ENCODE data around the gene OGT. TPM values are rescaled to one million over a fixed set of nuclear protein-coding genes. Genes with fewer than 3 reads are reported as not detected.
A peak's percentile ranks its signal among the peaks of the same experiment; 100 is the strongest.

The OGT gene
- total RNA-seq, 4 donors from 2014 or later = 117 to 243 (median 144) TPM

DNA sequence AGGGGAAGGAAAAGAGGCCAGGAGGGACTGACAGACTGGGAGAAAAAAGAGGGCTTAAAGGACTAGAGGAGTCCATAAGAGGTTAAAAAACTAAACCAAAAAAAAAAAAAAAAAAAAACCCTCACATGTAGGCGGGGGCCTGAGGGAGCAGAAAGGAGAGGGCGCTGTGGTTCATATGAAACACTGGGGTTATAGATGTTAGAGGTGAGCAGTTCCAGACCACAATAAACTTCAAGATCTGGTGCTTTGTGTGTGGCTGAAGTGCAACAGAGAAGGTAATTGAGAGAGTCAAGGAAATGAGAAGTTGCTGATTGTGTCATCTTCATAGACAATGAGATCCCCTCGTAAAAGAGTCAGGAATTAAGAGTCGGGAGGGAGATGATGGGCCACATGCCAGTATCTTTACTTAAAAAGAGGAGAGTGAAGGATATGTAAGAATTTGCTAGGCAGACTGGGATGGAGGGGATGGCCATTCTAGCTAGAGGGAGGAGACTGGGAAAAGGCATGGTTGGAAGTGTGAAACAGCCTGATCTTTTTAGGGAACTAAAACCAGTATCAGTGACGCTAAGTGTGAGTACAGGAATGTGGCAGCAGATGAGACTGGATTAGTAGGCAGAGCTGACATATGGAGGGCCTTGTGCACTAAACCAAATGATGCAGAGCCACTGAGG lies 18.4 kb upstream of the OGT start:
- TF ChIP-seq, protein P1, sequence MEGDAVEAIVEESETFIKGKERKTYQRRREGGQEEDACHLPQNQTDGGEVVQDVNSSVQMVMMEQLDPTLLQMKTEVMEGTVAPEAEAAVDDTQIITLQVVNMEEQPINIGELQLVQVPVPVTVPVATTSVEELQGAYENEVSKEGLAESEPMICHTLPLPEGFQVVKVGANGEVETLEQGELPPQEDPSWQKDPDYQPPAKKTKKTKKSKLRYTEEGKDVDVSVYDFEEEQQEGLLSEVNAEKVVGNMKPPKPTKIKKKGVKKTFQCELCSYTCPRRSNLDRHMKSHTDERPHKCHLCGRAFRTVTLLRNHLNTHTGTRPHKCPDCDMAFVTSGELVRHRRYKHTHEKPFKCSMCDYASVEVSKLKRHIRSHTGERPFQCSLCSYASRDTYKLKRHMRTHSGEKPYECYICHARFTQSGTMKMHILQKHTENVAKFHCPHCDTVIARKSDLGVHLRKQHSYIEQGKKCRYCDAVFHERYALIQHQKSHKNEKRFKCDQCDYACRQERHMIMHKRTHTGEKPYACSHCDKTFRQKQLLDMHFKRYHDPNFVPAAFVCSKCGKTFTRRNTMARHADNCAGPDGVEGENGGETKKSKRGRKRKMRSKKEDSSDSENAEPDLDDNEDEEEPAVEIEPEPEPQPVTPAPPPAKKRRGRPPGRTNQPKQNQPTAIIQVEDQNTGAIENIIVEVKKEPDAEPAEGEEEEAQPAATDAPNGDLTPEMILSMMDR (IDR thresholded peaks at IDR 0.05) = no peak
- no peak for TF ChIP-seq POLR2A (IDR thresholded peaks at IDR 0.05)
- H3K27me3 ChIP-seq = no peaks in the 10 kb centered on the region
- no peaks in the 10 kb centered on the region for H3K4me1 ChIP-seq
- H3K36me3 ChIP-seq = no peaks in the 10 kb centered on the region
- H3K9me3 ChIP-seq = no peaks in the 10 kb centered on the region
- DNase-seq = no peak
- no peak overlapping the region for H3K4me3 ChIP-seq
- H3K27ac ChIP-seq = no peak overlapping the region
- intact Hi-C loops (cut with DNase I; ENCODE audit: low total_unique reads) = no loop called here

DNA sequence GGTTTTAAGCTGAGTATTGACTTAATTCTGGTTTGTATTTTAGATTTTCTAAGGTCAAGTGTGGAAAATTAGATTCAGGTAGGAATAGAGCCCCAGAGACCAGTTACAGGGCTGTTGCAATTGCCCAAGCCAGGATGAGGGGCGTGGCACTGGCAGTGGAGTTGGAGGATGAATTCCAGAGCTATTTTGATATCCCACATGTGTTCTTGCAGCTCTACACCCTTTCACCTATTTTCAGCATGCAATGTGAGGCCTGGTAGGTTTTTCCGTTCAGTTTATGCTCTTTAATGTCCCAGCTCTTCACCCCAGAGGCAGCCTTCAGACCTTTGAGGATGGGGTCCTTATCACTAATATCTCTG lies 17.9 kb upstream of the OGT start:
- no peaks in the 10 kb centered on the region for H3K36me3 ChIP-seq
- H3K9me3 ChIP-seq = no peaks in the 10 kb centered on the region
- no peak overlapping the region for H3K27ac ChIP-seq
- no peaks in the 10 kb centered on the region for H3K27me3 ChIP-seq
- H3K4me1 ChIP-seq = no peaks in the 10 kb centered on the region
- H3K4me3 ChIP-seq = no peak overlapping the region
- intact Hi-C loops (cut with DNase I; ENCODE audit: low total_unique reads) = no loop called here
- TF ChIP-seq POLR2A (IDR thresholded peaks at IDR 0.05) = no peak
- TF ChIP-seq, protein P1 (IDR thresholded peaks at IDR 0.05) = no peak
- peak in 1 of 2 donors; percentile 16 for DNase-seq

DNA sequence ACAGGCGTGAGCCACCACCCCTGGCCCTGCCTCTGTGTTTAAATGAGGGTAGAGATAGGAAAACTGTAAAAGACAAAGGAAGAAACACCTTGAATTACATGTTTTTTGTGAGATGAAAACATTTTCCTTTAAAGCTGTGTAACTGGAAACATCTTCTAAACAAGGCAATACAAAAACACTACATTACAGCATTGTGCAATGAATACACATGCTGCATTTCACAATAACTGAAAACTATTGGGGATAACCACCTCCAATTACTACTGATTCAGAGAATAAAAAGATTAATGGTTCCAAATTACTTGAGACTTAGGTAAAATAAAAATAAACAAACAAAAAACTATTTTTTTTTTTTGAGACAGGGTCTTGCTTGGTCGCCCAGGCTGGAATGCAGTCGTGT lies 7.6 kb upstream of the OGT start:
- Histone ChIP-seq H3K4me3 (no peak overlapping the region), H3K9me3 (no peaks in the 10 kb centered on the region), H3K36me3 (no peaks in the 10 kb centered on the region), H3K27me3 (no peaks in the 10 kb centered on the region), H3K27ac (no peak overlapping the region), H3K4me1 (no peaks in the 10 kb centered on the region)
- DNase-seq = no peak
- intact Hi-C loops (cut with DNase I; ENCODE audit: low total_unique reads) = no loop called here
- no peak for TF ChIP-seq POLR2A (IDR thresholded peaks at IDR 0.05)
- TF ChIP-seq, protein P1 (IDR thresholded peaks at IDR 0.05) = no peak

DNA sequence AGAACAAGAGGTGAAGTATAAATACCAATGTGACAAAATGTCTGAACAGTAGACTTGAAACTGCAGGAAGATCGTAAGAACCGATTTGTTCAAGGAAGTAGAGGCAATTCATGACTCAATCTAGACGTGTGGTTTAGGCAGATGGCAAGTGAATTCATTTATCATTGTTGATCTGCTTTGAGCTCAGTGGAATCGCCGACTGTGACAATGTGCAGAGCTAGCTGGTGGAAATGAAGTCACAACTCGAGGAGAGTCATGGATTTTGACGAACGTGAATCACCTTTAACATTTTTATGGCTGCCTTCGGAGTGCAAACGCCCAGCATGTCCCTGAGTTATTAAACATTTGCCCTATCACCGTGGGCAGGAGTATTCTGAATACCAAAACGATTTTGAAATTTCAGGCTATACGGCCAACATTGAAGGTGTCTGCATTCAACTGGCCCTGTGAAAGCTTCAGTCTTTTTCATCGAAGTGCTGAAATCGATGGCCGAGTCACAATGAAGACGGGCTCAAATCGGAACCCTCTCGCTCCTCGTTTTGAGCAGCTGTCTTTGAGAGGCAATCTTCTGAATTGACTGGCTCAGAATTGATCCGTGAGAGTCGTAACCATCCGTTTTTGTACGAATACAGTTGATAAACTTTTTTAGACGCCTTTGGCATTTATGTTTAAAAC lies 689 bp upstream of the OGT start:
- intact Hi-C loops (cut with DNase I; ENCODE audit: low total_unique reads) = no loop called here

DNA sequence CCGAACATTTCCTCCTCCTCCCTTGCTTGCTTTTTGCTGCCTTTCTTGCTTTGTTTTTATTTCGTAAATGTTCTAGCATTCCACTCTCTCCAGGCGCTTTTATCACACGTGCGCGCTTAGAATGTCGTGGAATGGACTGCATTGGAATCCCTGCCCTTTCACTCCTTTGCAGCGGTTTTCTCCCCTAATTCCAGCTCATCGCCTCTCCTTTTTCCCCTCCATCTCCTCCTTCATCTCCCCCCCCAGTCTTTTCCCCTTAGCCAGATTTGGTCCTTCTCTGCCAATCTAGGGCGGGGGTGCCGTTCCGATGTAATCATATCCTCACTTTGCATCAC lies 579 bp downstream of the OGT start:
- H3K9me3 ChIP-seq = no peaks in the 10 kb centered on the region
- H3K27me3 ChIP-seq = no peaks in the 10 kb centered on the region
- no peaks in the 10 kb centered on the region for H3K4me1 ChIP-seq
- H3K36me3 ChIP-seq = no peaks in the 10 kb centered on the region
- intact Hi-C loops (cut with DNase I; ENCODE audit: low total_unique reads) = no loop called here
- no peak for DNase-seq
- H3K4me3 ChIP-seq = peak overlapping the region; percentile 55 to 73
- peak overlapping the region; percentile 88 to 93 for H3K27ac ChIP-seq
- no peak for TF ChIP-seq POLR2A (IDR thresholded peaks at IDR 0.05)
- TF ChIP-seq, protein P1 (IDR thresholded peaks at IDR 0.05) = no peak

More for the DNA sequence above, 689 bp upstream of the OGT start:
- no peak for TF ChIP-seq POLR2A (IDR thresholded peaks at IDR 0.05)
- TF ChIP-seq, protein P1 (IDR thresholded peaks at IDR 0.05) = no peak
- peak in 1 of 2 donors; percentile 15 for DNase-seq
- no peaks in the 10 kb centered on the region for H3K27me3 ChIP-seq
- no peaks in the 10 kb centered on the region for H3K9me3 ChIP-seq
- H3K4me3 ChIP-seq = peak overlapping the region; percentile 55 to 73
- H3K36me3 ChIP-seq = no peaks in the 10 kb centered on the region
- H3K27ac ChIP-seq = peak overlapping the region; percentile 88 to 93
- H3K4me1 ChIP-seq = no peaks in the 10 kb centered on the region
